SK-N-SH treated with all-trans-retinoic acid at 6 μM for 48 hours (cell line): ENCODE measurements around the gene CAPS2.

Source experiments
- ATAC-seq: fragments of 200-7000 bp; cut with Tn5 transposase; 3 replicates; pipeline ENCODE4 v1.9.1; 2020; ENCODE audit warnings: mild to moderate bottlenecking, moderate library complexity
- ARNTL ChIP-seq: fragments of 450-650 bp; formaldehyde crosslinking; IDR thresholded peaks from 2 replicates; pipeline ENCODE4 v1.5.0; 2020; ENCODE audit warnings: low read depth, mild to moderate bottlenecking, moderate library complexity, borderline replicate concordance
- BACH2 ChIP-seq: fragments of 250-450 bp; sonication (Bioruptor Pico); IDR thresholded peaks from 2 replicates; pipeline ENCODE4 v1.9.0; 2021; ENCODE audit warnings: mild to moderate bottlenecking, borderline replicate concordance
- CREB5 ChIP-seq: fragments of 250-450 bp; sonication (Bioruptor Pico); IDR thresholded peaks from 2 replicates; pipeline ENCODE4 v1.5.1; 2020; ENCODE audit warnings: low read depth, mild to moderate bottlenecking, moderate library complexity
- CSDC2 ChIP-seq: fragments of 250-450 bp; sonication (Bioruptor Pico); IDR thresholded peaks from 2 replicates; pipeline ENCODE4 v1.5.0; 2020; ENCODE audit warnings: mild to moderate bottlenecking, moderate library complexity
- ESRRG ChIP-seq: fragments of 250-450 bp; sonication (Bioruptor Pico); IDR thresholded peaks from 2 replicates; pipeline ENCODE4 v1.6.1; 2021; ENCODE audit warnings: mild to moderate bottlenecking
- GLIS3 ChIP-seq: fragments of 250-450 bp; sonication (Bioruptor Pico); IDR thresholded peaks from 2 replicates; pipeline ENCODE4 v1.5.0; 2020; ENCODE audit warnings: mild to moderate bottlenecking, moderate library complexity
- ISL1 ChIP-seq: fragments of 250-450 bp; sonication (Bioruptor Pico); IDR thresholded peaks from 2 replicates; pipeline ENCODE4 v2.1.2; 2022; ENCODE audit warnings: mild to moderate bottlenecking, moderate library complexity
- OSR1 ChIP-seq: fragments of 250-450 bp; sonication (Bioruptor Pico); IDR thresholded peaks from 2 replicates; pipeline ENCODE4 v1.8.0; 2022; ENCODE audit warnings: moderate library complexity, mild to moderate bottlenecking, inconsistent platforms
- PATZ1 ChIP-seq: fragments of 250-450 bp; sonication (Bioruptor Pico); IDR thresholded peaks from 2 replicates; pipeline ENCODE4 v1.8.0; 2020; ENCODE audit warnings: mild to moderate bottlenecking, moderate library complexity, borderline replicate concordance
- POU6F1 ChIP-seq: fragments of 250-450 bp; sonication (Bioruptor Pico); IDR thresholded peaks from 2 replicates; pipeline ENCODE4 v1.8.0; 2021; ENCODE audit warnings: low read depth, mild to moderate bottlenecking, moderate library complexity, borderline replicate concordance
- PPARA ChIP-seq: fragments of 250-450 bp; sonication (Bioruptor Pico); IDR thresholded peaks from 2 replicates; pipeline ENCODE4 v1.5.0; 2020; ENCODE audit warnings: mild to moderate bottlenecking, borderline replicate concordance
- RARB ChIP-seq: fragments of 250-450 bp; sonication (Bioruptor Pico); IDR thresholded peaks from 2 replicates; pipeline ENCODE4 v1.8.0; 2021; ENCODE audit warnings: mild to moderate bottlenecking, moderate library complexity
- SNAI2 ChIP-seq: fragments of 250-450 bp; sonication (Bioruptor Pico); IDR thresholded peaks from 2 replicates; pipeline ENCODE4 v1.5.0; 2020; ENCODE audit warnings: mild to moderate bottlenecking, moderate library complexity
- TCF4 ChIP-seq: fragments of 250-450 bp; sonication (Bioruptor Pico); IDR thresholded peaks from 2 replicates; pipeline ENCODE4 v1.8.0; 2021; ENCODE audit warnings: mild to moderate bottlenecking, moderate library complexity, borderline replicate concordance
- TSHZ2 ChIP-seq: fragments of 250-450 bp; sonication (Bioruptor Pico); IDR thresholded peaks from 2 replicates; pipeline ENCODE4 v1.5.0; 2020; ENCODE audit warnings: mild to moderate bottlenecking, moderate library complexity
- ZFP3 ChIP-seq: fragments of 250-450 bp; sonication (Bioruptor Pico); IDR thresholded peaks from 2 replicates; pipeline ENCODE4 v1.5.0; 2020; ENCODE audit warnings: mild to moderate bottlenecking, moderate library complexity
- ZFP30 ChIP-seq: fragments of 450-650 bp; formaldehyde crosslinking; IDR thresholded peaks from 2 replicates; pipeline ENCODE4 v1.5.0; 2022; ENCODE audit warnings: mild to moderate bottlenecking, moderate library complexity
- ZNF565 ChIP-seq: fragments of 450-650 bp; formaldehyde crosslinking; conservative IDR thresholded peaks from 2 replicates; pipeline ENCODE4 v1.5.0; 2020; ENCODE audit warnings: low read depth, mild to moderate bottlenecking, moderate library complexity
- ZNF70 ChIP-seq: fragments of 450-650 bp; formaldehyde crosslinking; IDR thresholded peaks from 2 replicates; pipeline ENCODE4 v1.5.0; 2020; ENCODE audit warnings: mild to moderate bottlenecking, moderate library complexity
- ZNF8 ChIP-seq: fragments of 450-650 bp; formaldehyde crosslinking; IDR thresholded peaks from 2 replicates; pipeline ENCODE4 v1.5.0; 2020; ENCODE audit warnings: mild to moderate bottlenecking, moderate library complexity

CAPS2 gene

GRCh38 chr12:75341873-75342272, 11.7 kb upstream of the CAPS2 start:
- ATAC-seq = no peak
- TF ChIP-seq PPARA (CRISPR knock-in tag) (no peak), ZNF70 (CRISPR knock-in tag) (no peak), RARB (CRISPR knock-in tag) (no peak), CSDC2 (CRISPR knock-in tag) (no peak), ZNF8 (CRISPR knock-in tag) (no peak), BACH2 (CRISPR knock-in tag) (no peak), ZFP3 (CRISPR knock-in tag) (no peak), ISL1 (no peak), PATZ1 (CRISPR knock-in tag) (no peak), GLIS3 (CRISPR knock-in tag) (no peak), OSR1 (no peak), ZFP30 (no peak), POU6F1 (CRISPR knock-in tag) (no peak), TCF4 (CRISPR knock-in tag) (no peak), TSHZ2 (CRISPR knock-in tag) (no peak), CREB5 (CRISPR knock-in tag) (no peak)

- no peak for TF ChIP-seq PPARA (CRISPR knock-in tag)
Observed at GRCh38 chr12:75337905-75338304, 7.8 kb upstream of the CAPS2 start.

GRCh38 chr12:75334384-75335030, 4.4 kb upstream of the CAPS2 start, which contains the start of gene GLIPR1L1:
GLIPR1L1 (plus strand) TSS chr12:75334670; CDS start chr12:75334729, 59 bp downstream.
- TF ChIP-seq ZFP3 (CRISPR knock-in tag) (peak; percentile 83), POU6F1 (CRISPR knock-in tag) (no peak)
- peak; percentile 87 for ATAC-seq

More at GRCh38 chr12:75337905-75338304, 7.8 kb upstream of the CAPS2 start:
- no peak for ATAC-seq

GRCh38 chr12:75327642-75328041, 2.5 kb downstream of the CAPS2 start:
- ATAC-seq = no peak
- TF ChIP-seq TSHZ2 (CRISPR knock-in tag) = no peak
- no peak for TF ChIP-seq ZFP3 (CRISPR knock-in tag)
- no peak for TF ChIP-seq PATZ1 (CRISPR knock-in tag)
- no peak for TF ChIP-seq ZNF8 (CRISPR knock-in tag)
- no peak for TF ChIP-seq SNAI2 (CRISPR knock-in tag)
- no peak for TF ChIP-seq RARB (CRISPR knock-in tag)
- no peak for TF ChIP-seq BACH2 (CRISPR knock-in tag)
- TF ChIP-seq ARNTL (CRISPR knock-in tag) = no peak
- no peak for TF ChIP-seq ZNF565 (CRISPR knock-in tag)
- no peak for TF ChIP-seq ZFP30
- no peak for TF ChIP-seq ESRRG (CRISPR knock-in tag)
- no peak for TF ChIP-seq GLIS3 (CRISPR knock-in tag)
- no peak for TF ChIP-seq PPARA (CRISPR knock-in tag)
